SK-N-MC (cell line): ENCODE results near the gene EFCC1.

Experiments used
- DNase-seq: peaks from one replicate; pipeline ENCODE4 v3.0.0-alpha.2; 2011; ENCODE audit warnings: low read depth, low spot score
- H3K27ac ChIP-seq: fragments of 200-600 bp; sonication (generic); 2 replicates; pipeline ENCODE4 v1.5.1; 2016; ENCODE audit warnings: mixed run types
- H3K36me3 ChIP-seq: fragments of 200-600 bp; sonication (generic); 2 replicates; pipeline ENCODE4 v1.6.1; 2017; ENCODE audit warnings: antibody characterized with exemption, low read length, mixed read lengths; ENCODE audit not compliant: insufficient read depth
- H3K4me3 ChIP-seq: fragments of 200-600 bp; sonication (generic); 2 replicates; pipeline ENCODE4 v1.5.1; 2016
- H3K9ac ChIP-seq: fragments of 200-600 bp; sonication (generic); 2 replicates; pipeline ENCODE4 v1.8.0; 2017; ENCODE audit warnings: mixed run types, mixed read lengths; ENCODE audit not compliant: insufficient read length
- H3K9me3 ChIP-seq: fragments of 200-600 bp; sonication (generic); 2 replicates; pipeline ENCODE4 v1.6.1; 2017; ENCODE audit warnings: low read depth, mild to moderate bottlenecking, antibody characterized with exemption, low read length, moderate library complexity, mixed read lengths
- EZH2 ChIP-seq: fragments of 200-600 bp; sonication (generic); IDR thresholded peaks from one replicate; pipeline ENCODE4 v1.6.1; 2017; ENCODE audit warnings: antibody characterized with exemption
- FOXP2 ChIP-seq: optimal IDR thresholded peaks from 2 replicates; pipeline ENCODE3; 2011; ENCODE audit warnings: mild to moderate bottlenecking, moderate library complexity; ENCODE audit not compliant: insufficient read depth; ENCODE audit errors: extremely low read length, control extremely low read depth
- POLR2AphosphoS5 ChIP-seq: IDR thresholded peaks from 2 replicates; pipeline ENCODE4 v1.6.1; 2012; ENCODE audit warnings: mild to moderate bottlenecking, low read depth, low read length, borderline replicate concordance

EFCC1 gene

DNA sequence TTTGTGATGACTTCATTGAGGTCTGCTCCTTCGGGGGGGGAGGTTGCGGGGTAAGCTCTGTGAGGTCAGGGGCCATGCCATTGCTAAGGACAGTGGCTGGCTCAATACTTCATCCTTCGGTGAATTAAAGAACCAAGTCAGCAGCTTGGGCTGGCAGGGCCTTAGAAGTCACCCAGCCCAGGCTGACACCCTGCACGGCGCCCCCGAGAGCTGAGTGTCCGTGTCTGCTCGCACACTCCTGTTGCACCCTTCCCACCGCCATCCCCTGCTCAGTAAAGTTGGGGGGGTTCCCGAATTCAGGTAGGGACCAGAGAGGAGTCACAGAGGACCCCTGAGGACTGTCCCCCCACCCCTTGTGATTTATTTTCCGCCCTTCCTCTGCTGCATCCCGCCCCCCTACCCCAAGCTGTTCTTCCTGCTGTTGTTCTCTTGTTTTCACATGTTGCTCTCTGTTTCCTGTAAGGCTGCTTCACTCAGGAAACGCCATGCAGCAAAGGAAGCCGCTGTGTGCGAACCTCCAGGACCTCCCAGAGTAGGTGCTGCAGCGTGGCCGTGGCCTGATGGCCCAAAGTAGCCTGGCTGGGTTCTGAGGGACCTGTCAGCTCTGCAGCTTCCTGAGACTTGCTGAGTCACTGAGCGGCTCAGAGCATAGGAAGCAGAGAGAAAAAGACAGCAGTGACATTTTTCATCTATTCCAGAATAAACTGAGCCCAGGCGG, 14.4 kb downstream of the EFCC1 start:
- no peak for TF ChIP-seq POLR2AphosphoS5
- no peak for TF ChIP-seq EZH2
- TF ChIP-seq FOXP2: no peak
- H3K4me3 ChIP-seq: no peak overlapping the region
- peak overlapping the region; percentile 30 for H3K9ac ChIP-seq
- H3K27ac ChIP-seq: peak overlapping the region; percentile 13
- no peaks in the 10 kb centered on the region for H3K36me3 ChIP-seq
- DNase-seq: no peak
- no peaks in the 10 kb centered on the region for H3K9me3 ChIP-seq

DNA sequence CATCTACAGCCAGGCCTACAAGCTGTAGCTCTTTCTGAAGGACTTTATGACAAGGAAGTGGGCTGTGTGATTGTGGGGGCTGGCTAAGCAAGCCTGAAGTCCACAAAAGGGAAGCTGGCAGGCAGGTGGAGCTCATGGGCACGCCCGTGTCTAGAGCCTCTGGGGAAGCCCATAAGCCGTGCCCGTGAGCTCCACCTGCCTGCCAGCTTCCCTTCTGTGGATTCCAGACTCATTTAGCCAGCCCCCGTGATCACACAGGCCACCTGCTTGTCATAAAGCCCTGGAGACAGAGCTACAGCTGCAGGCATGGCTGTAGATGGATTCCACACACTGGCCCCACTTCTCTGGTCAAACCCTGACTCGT, 15.2 kb downstream of the EFCC1 start:
- Histone ChIP-seq H3K4me3 (no peak overlapping the region), H3K9ac (no peak overlapping the region), H3K27ac (peak overlapping the region; percentile 13), H3K9me3 (no peaks in the 10 kb centered on the region), H3K36me3 (no peaks in the 10 kb centered on the region)
- DNase-seq: no peak
- no peak for TF ChIP-seq FOXP2
- TF ChIP-seq POLR2AphosphoS5: no peak
- TF ChIP-seq EZH2: no peak

DNA sequence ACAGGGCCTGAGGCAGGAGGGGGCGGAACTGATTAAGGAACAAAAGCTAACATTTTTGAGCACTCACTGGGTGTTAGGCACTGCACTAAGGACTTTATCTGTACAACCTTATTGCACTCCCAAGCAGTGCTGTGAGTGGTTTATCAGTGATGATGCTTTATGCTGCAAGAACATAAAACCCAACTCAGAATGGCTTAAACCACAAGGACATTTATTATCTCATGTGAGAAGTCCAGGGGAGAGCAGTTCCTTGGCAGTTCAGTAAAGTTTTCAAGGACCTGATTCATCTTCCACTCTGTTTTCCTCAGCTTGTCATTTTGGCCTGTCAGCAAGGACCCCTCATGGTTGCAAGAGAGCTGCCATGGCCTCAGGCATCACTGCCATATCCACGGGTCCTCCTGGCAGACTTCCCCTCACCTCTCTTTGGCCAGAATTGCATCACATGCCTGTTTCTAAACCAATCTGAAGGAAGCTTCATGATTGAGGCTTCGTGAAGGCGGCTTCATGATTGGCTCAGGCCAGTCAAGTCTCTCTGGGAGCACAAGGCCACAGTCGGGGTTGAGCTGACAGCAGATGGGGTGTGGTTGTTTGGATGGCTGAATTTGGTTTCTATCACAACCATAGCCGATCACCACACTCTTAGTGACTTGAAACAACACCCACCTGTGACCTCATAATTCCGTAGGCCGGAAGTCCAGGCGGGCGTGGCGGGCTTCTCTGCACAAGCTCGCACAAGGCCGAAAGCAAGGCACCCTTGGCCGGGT, 15.8 kb downstream of the EFCC1 start:
- H3K4me3 ChIP-seq: no peak overlapping the region
- TF ChIP-seq EZH2 (no peak), POLR2AphosphoS5 (no peak), FOXP2 (no peak)
- H3K9me3 ChIP-seq: no peaks in the 10 kb centered on the region
- no peak for DNase-seq
- no peak overlapping the region for H3K27ac ChIP-seq
- no peak overlapping the region for H3K9ac ChIP-seq
- no peaks in the 10 kb centered on the region for H3K36me3 ChIP-seq

DNA sequence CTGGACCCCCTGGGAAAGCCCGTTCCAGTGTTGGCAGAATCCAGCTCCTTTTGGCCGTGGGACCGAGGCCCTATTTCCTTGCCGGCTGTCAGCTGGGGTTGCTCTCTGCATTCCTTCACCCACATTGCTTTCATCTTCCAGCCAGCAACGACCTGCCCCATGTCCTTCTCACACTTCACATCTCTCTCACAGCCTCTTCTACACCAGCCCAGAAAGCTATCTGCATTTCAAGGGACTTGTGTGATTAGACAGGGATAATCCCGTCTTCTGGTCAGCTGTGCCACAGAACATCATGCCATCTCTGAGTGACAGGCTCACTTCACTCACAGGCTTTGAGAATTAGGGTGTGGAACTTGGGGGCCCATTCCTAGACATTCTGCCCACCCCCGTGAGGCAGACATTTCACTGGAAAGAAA, 16.4 kb downstream of the EFCC1 start:
- Histone ChIP-seq H3K9me3 (no peaks in the 10 kb centered on the region), H3K4me3 (no peak overlapping the region), H3K9ac (no peak overlapping the region), H3K27ac (no peak overlapping the region), H3K36me3 (no peaks in the 10 kb centered on the region)
- no peak for TF ChIP-seq FOXP2
- no peak for TF ChIP-seq EZH2
- TF ChIP-seq POLR2AphosphoS5: no peak
- DNase-seq: no peak

DNA sequence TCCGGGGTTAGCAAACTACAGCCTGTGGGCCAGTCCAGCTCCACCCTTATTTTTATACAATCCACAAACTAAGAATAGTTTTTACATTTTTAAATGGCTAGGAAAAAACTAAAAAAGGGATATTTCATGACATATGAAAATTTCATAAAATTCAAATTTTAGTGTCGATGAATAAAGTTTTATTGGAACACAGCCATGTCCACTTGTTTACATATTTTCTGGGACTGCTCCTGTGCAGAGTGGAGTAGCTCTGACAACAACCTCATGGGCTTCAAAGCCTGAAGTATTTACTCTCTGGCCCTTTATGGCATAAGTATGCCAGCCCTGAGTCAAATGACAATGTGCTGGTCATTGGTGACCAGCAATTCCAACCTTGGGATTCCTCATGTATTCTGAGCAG, 17.2 kb downstream of the EFCC1 start:
- no peak overlapping the region for H3K4me3 ChIP-seq
- no peaks in the 10 kb centered on the region for H3K36me3 ChIP-seq
- H3K27ac ChIP-seq: no peak overlapping the region
- no peak for DNase-seq
- TF ChIP-seq FOXP2 (no peak), POLR2AphosphoS5 (no peak), EZH2 (no peak)
- H3K9me3 ChIP-seq: no peaks in the 10 kb centered on the region
- no peak overlapping the region for H3K9ac ChIP-seq

DNA sequence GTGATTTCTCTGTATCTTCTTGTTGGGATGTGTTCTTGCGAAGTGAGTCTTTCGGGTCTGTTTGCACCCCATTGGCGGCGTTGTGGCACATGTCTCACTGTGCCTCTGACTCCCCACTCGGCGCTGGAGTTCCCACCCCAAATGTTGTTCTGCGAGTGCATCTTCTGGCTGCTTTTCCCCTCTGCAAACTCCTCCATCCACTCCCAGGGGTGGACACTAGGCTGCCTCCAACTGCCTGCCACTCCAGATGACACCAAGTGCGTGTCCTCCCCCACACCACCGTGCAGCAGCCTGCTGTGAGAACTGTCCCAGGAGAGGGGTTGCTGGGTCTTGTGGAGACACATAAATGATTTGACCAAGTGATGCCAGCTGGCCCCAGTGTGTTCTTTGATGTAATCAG, 17.6 kb downstream of the EFCC1 start:
- TF ChIP-seq POLR2AphosphoS5 (no peak), FOXP2 (no peak), EZH2 (no peak)
- DNase-seq: no peak
- Histone ChIP-seq H3K9ac (no peak overlapping the region), H3K9me3 (no peaks in the 10 kb centered on the region), H3K27ac (no peak overlapping the region), H3K4me3 (no peak overlapping the region), H3K36me3 (no peaks in the 10 kb centered on the region)

DNA sequence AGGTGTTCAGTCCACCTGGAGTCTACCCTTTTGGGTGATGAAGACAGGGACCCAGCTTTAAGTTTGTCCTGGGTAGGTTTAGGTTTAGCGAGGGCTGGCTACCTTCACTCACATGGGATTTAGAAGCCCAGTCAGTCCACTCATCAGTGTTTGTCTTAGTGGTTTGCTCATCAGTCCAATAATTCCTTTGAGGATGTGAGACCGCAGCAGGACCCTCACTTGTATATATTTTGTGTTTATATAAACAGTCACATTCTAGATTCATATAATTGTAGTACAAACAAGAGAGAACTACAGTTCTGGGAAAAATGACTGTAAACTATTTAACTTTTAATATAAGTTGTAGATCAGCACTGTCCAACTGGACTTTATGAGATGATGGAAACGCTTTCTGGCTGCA, 18.2 kb downstream of the EFCC1 start:
- no peak for DNase-seq
- H3K27ac ChIP-seq: no peak overlapping the region

DNA sequence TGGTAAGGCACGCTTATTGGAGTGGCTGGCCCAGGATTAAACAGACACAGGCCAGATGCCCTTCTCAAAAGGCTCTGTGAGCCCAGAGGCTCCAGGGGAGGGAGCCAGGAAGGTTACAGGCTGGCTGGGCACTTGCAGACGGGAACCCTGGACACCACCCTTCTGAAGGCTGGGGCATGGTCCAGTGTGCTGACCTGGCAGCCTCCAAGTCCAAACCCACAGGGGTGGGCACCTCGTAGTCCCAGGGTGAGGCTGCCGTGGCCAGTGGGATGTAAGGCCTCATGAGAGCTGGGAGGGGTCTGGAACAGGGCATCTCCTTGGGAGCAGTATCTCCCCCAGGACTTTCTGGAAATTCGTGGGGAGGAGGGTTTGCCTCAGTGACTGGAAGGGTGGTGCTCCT, 19.6 kb downstream of the EFCC1 start:
- Histone ChIP-seq H3K9ac (no peak overlapping the region), H3K9me3 (no peaks in the 10 kb centered on the region), H3K4me3 (no peak overlapping the region), H3K27ac (no peak overlapping the region), H3K36me3 (no peaks in the 10 kb centered on the region)
- TF ChIP-seq POLR2AphosphoS5 (no peak), EZH2 (no peak), FOXP2 (no peak)
- DNase-seq: no peak

More for the DNA sequence above, 18.2 kb downstream of the EFCC1 start:
- H3K4me3 ChIP-seq: no peak overlapping the region
- no peaks in the 10 kb centered on the region for H3K9me3 ChIP-seq
- H3K9ac ChIP-seq: no peak overlapping the region
- no peaks in the 10 kb centered on the region for H3K36me3 ChIP-seq
- TF ChIP-seq EZH2: no peak
- no peak for TF ChIP-seq POLR2AphosphoS5
- TF ChIP-seq FOXP2: no peak

DNA sequence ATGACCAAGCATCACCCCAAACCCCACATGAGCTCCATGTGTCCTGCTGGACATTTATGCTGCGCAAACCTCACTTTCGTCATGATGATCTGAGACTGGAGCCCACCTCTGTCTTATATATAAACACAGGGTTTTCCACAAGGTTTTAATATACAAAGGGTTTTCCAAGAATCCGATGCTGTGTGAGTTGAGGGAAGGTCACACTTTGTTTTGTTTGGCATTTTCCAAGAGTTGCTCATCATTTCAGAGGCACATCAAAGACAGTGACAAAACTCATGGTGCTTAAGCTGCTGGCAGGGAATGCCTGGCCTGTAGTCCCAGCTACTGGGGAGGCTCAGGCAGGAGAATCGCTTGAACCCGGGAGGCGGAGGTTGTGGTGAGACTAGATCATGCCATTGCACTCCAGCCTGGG, 20.0 kb downstream of the EFCC1 start:
- Histone ChIP-seq H3K9ac (no peak overlapping the region), H3K36me3 (no peaks in the 10 kb centered on the region), H3K4me3 (no peak overlapping the region), H3K9me3 (no peaks in the 10 kb centered on the region), H3K27ac (no peak overlapping the region)
- no peak for DNase-seq
- TF ChIP-seq EZH2 (no peak), FOXP2 (no peak), POLR2AphosphoS5 (no peak)
